NCI-H69 (cell line): ENCODE results near the gene PDZD2.

Experiments
- DNase-seq: peaks from one replicate; lab custom pipeline; 2025; lab: John Stamatoyannopoulos, UW

The PDZD2 gene

GRCh38 chr5:31934156-31934555, 295.2 kb downstream of the PDZD2 start:
- DNase-seq: no peak

- DNase-seq: peak; percentile 28
Measured at GRCh38 chr5:31935496-31936369, 296.8 kb downstream of the PDZD2 start.

- no peak for DNase-seq
Measured at GRCh38 chr5:31936683-31937082, 297.8 kb downstream of the PDZD2 start.

GRCh38 chr5:31937226-31937625, 298.3 kb downstream of the PDZD2 start:
- no peak for DNase-seq

GRCh38 chr5:31937703-31938102, 298.8 kb downstream of the PDZD2 start:
- DNase-seq: no peak

GRCh38 chr5:31939151-31939550, 300.2 kb downstream of the PDZD2 start:
- DNase-seq: no peak

- DNase-seq: no peak
Measured at GRCh38 chr5:31941151-31941755, 302.3 kb downstream of the PDZD2 start.

GRCh38 chr5:31942546-31942945, 303.6 kb downstream of the PDZD2 start:
- DNase-seq: no peak

GRCh38 chr5:31944684-31945445, 305.9 kb downstream of the PDZD2 start:
- peak; percentile 72 for DNase-seq

GRCh38 chr5:31948006-31948405, 309.1 kb downstream of the PDZD2 start:
- DNase-seq: no peak

GRCh38 chr5:31952067-31952466, 313.1 kb downstream of the PDZD2 start:
- DNase-seq: no peak

- DNase-seq: no peak
Measured at GRCh38 chr5:31954091-31954490, 315.2 kb downstream of the PDZD2 start.

GRCh38 chr5:31957151-31957550, 318.2 kb downstream of the PDZD2 start:
- DNase-seq: no peak

- DNase-seq: no peak
Measured at GRCh38 chr5:31962351-31962751, 323.4 kb downstream of the PDZD2 start.

GRCh38 chr5:31962871-31963307, 324.0 kb downstream of the PDZD2 start:
- DNase-seq: no peak

- DNase-seq: no peak
Measured at GRCh38 chr5:31963358-31964006, 324.6 kb downstream of the PDZD2 start.

GRCh38 chr5:31964007-31964360, 325.1 kb downstream of the PDZD2 start:
- no peak for DNase-seq

GRCh38 chr5:31965227-31965626, 326.3 kb downstream of the PDZD2 start:
- DNase-seq: no peak

GRCh38 chr5:31966936-31967335, 328.0 kb downstream of the PDZD2 start:
- DNase-seq: no peak

- no peak for DNase-seq
Measured at GRCh38 chr5:31967461-31967860, 328.5 kb downstream of the PDZD2 start.

- DNase-seq: no peak
Measured at GRCh38 chr5:31972558-31972957, 333.6 kb downstream of the PDZD2 start.

- peak; percentile 11 for DNase-seq
Measured at GRCh38 chr5:31975189-31975612, 336.3 kb downstream of the PDZD2 start.
